HT1080 (cell line): Measurements from ENCODE around the gene LAMTOR3. TPM values are rescaled to one million over a fixed set of nuclear protein-coding genes. Genes with fewer than 3 reads are reported as not detected.
A peak's percentile ranks its signal among the peaks of the same experiment; 100 is the strongest.

Experiments used
- DNase-seq: peaks from one replicate; pipeline ENCODE4 v3.0.0-alpha.2; 2015; ENCODE audit warnings: low read depth
- total RNA-seq: library from RNA; depleted of rRNA; stranded (reverse); fragments of >200 nt; shearing (Covaris generic); gene quantifications from 2 replicates; pipeline ENCODE4 v1.2.3, GENCODE V29; 2014

Gene LAMTOR3
- total RNA-seq, 1 experiment from 2014 or later, result 38.5 TPM

- peak; percentile 50 for DNase-seq
These were observed 30.4 kb downstream of the LAMTOR3 start for GRCh38 chr4:99863804-99864203.

GRCh38 chr4:99861120-99861905 is 32.9 kb downstream of the LAMTOR3 start:
- DNase-seq, result peak; percentile 19

DNA sequence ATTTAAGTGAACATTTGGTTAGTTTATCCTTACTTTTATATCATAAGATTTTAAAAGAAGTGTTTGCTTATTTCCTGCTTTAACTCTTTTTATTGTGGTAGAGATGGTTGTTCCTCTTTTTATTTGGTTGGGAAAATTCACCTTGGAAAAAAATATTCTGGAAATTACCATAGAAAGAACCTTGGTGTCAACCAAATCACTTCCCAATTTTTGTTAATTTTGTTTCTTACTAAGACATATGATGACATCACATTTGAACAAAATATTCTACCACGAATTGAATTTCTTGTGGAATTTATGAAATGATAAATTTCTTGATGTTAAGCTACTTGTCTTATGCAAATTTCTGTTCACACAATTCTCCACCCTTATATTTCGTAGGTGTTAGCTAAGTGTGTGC is 33.7 kb downstream of the LAMTOR3 start:
- DNase-seq, result no peak

- no peak for DNase-seq
These were observed 34.6 kb downstream of the LAMTOR3 start for GRCh38 chr4:99859618-99860017.

- DNase-seq, result no peak
These were observed 36.9 kb downstream of the LAMTOR3 start for GRCh38 chr4:99857307-99857706.

DNA sequence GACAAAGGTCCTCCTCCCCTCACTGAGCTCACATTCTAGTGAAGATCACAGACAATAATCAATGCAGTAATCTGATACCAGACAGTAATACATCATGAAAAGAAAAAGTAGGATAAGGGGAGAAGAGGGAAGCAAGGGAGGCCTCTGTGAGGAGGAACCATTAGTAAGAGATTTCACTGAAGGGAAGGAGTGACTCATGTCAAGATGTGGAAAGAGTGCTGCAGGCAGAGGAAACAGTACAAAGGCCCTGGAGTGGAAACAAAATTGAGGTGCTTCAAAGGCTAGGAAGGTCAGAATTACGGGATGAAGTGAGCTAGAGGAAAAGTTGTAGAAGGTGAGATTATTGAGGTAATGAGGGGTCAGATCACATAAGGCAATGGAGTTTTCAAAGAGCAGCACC is 38.1 kb downstream of the LAMTOR3 start:
- peak; percentile 77 for DNase-seq

- no peak for DNase-seq
These were observed 38.5 kb downstream of the LAMTOR3 start for GRCh38 chr4:99855678-99856077.

GRCh38 chr4:99853999-99854398 is 40.2 kb downstream of the LAMTOR3 start:
- DNase-seq, result no peak

GRCh38 chr4:99853190-99853589 is 41.0 kb downstream of the LAMTOR3 start:
- DNase-seq, result no peak

DNA sequence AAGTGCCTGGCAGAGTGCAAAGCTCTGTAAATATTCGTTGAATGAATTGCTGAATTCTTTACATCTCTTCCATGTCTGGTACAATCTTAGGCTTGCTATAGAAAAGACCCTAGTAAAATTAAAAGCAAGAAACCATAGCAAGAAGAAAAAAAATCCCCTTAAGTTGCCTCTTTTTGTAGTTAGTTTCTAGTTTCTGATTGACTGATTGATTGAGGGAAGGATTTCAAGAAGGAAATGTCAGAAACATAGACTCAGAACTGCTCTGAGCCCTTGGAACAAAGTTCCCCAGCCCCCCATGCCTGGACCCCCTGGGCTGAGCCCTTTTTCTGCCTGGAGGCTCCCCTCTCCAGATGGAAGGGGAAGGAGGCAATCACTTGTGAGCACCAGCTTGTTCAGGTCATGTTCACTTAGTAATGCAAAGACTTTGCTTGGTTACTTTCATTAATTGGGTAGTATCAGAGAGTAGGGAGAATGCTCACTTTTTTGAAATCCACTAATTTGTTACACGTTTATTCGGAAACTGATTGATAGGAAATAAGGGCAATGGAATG is 42.0 kb downstream of the LAMTOR3 start:
- no peak for DNase-seq

- DNase-seq, result no peak
These were observed 45.6 kb downstream of the LAMTOR3 start for GRCh38 chr4:99848591-99849001.

DNA sequence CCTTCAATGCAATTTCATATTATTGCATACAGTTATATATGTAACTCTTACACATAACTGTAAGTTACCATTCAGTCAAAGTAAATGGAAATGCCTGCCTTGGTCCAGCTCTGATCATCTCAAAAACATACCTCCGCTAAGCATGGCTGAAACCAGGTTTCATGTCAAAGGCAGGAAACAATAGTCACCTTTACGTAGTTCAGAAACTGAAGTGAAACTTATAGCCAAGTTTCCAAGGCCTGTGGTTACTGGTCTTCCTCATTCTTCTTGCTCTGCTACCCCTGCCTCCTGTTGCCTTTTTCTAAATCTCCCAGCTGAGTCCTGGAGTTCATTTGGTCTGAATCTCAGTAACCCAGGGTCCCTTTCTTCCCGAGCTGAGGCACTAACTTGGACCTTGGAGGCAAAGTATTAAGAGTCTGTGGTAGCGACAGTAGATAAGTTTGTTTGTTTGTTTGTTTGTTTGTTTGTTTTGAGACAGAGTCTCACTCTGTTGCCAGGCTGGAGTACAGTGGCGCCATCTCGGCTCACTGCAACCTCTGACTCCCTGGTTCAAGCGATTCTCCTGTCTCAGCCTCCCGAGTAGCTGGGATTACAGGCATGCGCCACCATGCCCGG is 46.8 kb downstream of the LAMTOR3 start:
- no peak for DNase-seq

- DNase-seq, result no peak
These were observed 47.3 kb downstream of the LAMTOR3 start for GRCh38 chr4:99846891-99847290.

GRCh38 chr4:99845708-99846469 is 48.3 kb downstream of the LAMTOR3 start:
- DNase-seq, result no peak

- DNase-seq, result no peak
These were observed 49.0 kb downstream of the LAMTOR3 start for GRCh38 chr4:99845179-99845578.

DNA sequence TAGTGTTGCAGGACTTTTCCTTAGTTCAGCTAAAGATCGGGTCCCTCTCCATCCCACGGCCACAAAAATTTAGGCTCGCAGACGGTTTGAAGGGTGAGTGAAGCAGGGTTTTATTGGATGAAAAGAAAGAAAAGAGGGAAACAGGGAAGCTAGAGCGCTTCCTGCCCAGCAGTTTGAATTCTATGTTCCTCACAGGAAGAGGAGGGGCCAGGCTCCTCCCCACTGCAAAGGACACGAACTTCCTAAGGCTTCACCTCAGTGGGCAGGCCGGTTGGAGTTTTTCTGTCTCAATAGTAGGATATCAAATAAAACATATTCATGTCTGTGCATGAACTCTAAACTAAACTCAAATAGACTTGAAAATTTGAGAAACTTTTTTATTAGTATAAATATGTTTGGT is 50.2 kb downstream of the LAMTOR3 start:
- DNase-seq, result no peak

- no peak for DNase-seq
These were observed 50.8 kb downstream of the LAMTOR3 start for GRCh38 chr4:99843413-99843812.

- DNase-seq, result peak; percentile 49
These were observed 53.1 kb downstream of the LAMTOR3 start for GRCh38 chr4:99841129-99841528.

DNA sequence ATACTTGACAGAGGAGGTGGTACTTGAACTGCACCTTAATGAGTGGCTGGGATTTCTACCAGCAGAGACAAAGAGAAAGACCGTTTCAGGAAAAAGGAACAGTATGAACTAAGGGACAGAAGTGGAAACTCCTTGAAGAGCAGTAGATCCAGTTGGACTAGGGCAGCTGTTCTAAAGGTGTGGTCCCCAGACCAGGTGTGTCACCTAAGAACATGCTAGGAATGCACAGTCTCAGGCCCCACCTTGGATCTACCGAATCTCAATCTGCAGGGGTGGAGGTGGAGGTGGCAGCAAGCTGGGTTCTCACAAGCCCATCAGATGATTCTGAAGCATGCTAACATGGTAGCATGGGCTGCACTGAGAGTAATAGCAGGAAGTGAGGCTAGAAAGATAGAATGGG is 55.3 kb downstream of the LAMTOR3 start:
- no peak for DNase-seq

- DNase-seq, result no peak
These were observed 58.3 kb downstream of the LAMTOR3 start for GRCh38 chr4:99835942-99836341.

DNA sequence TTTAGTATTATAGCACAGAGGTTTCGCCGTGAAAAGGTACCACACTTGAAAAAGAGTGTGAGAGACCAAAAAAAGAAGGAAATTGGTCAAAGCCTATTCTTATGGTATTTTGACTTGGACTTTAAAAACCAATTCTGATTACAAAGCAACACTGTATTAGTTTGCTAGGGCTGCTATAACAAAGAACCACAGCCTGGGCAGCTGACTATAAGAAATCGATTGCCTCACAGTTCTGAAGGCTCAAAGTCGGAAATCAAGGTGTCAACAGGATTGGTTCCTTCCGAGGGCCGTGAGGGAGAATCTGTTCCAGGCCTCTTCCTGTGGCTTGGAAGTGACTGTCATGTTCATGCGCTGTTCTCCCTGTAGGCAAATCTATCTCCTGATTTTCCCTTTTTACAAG is 59.7 kb downstream of the LAMTOR3 start:
- no peak for DNase-seq

GRCh38 chr4:99833756-99834155 is 60.5 kb downstream of the LAMTOR3 start:
- no peak for DNase-seq
